WERI-Rb-1 (cell line): Measurements from ENCODE around the gene BACH2.

ENCODE experiments used
- DNase-seq: peaks from one replicate; pipeline ENCODE4 v3.0.0-alpha.2; 2020
- H3K27ac ChIP-seq: fragments of 250-450 bp; sonication (Bioruptor Pico); 2 replicates; pipeline ENCODE4 v1.5.1; 2020; ENCODE audit warnings: mild to moderate bottlenecking, moderate library complexity
- H3K27me3 ChIP-seq: fragments of 250-450 bp; sonication (Bioruptor Pico); 2 replicates; pipeline ENCODE4 v1.5.1; 2021; ENCODE audit warnings: mild to moderate bottlenecking, low read depth, moderate library complexity; ENCODE audit not compliant: insufficient read depth, severe bottlenecking
- H3K36me3 ChIP-seq: fragments of 250-450 bp; sonication (Bioruptor Pico); 2 replicates; pipeline ENCODE4 v1.5.1; 2020; ENCODE audit warnings: mild to moderate bottlenecking, moderate library complexity
- H3K4me3 ChIP-seq: 2 replicates; pipeline ENCODE4 v1.5.1; 2011; ENCODE audit warnings: low read depth, mild to moderate bottlenecking, control low read depth, low read length
- H3K9me3 ChIP-seq: fragments of 250-450 bp; sonication (Bioruptor Pico); 2 replicates; pipeline ENCODE4 v1.5.1; 2021; ENCODE audit warnings: mild to moderate bottlenecking, moderate library complexity; ENCODE audit not compliant: severe bottlenecking
- CTCF ChIP-seq: IDR thresholded peaks from 2 replicates; pipeline ENCODE4 v1.5.1; 2011; ENCODE audit warnings: low read depth, mild to moderate bottlenecking, control low read depth, inconsistent platforms, low read length

The BACH2 gene

DNA sequence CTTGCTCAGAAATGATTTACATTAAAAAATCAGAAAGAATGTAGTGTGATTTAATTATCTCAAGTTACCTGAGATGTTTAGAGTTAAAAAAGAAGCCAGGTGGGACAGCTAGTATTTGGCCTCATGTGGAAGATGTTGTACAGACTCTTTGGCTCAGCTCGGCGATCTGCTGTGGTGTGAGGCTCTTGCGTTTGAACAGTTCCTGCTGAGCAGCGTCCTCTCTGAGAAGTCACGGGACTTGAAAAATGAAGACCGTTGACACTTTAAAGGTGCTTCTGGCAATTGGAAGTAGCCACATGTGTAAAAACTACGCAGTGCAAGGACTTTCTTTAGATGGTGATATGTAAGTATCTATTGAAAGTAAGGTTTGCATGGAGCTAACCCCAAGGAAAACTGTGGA lies 169.0 kb downstream of the BACH2 start:
- H3K27me3 ChIP-seq, result no peaks in the 10 kb centered on the region
- no peaks in the 10 kb centered on the region for H3K36me3 ChIP-seq
- no peak for DNase-seq

DNA sequence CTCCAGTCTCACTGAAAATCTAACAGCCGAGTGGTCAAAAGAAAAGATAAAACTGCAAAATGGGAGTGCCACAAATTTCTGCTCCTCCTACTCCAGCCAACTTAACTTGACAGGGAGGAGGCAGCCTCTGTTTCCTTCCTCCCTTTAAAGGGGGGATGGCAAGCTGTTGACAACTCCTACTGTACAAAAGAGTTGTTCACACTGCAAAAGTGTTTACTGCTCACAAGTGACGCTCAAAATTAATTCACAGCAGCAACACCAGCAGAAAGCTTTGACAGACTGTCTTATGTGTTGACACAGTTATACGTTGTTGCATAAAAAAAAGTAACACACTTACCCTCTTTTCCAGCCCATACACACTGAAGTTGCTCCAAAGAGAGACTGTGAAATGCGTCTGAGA lies 169.8 kb downstream of the BACH2 start:
- Histone ChIP-seq H3K36me3 (no peaks in the 10 kb centered on the region), H3K27ac (no peak overlapping the region), H3K9me3 (no peaks in the 10 kb centered on the region), H3K27me3 (no peaks in the 10 kb centered on the region), H3K4me3 (no peak overlapping the region)
- TF ChIP-seq CTCF, result no peak
- DNase-seq, result no peak

More for the DNA sequence above, 169.0 kb downstream of the BACH2 start:
- no peak overlapping the region for H3K4me3 ChIP-seq
- no peak overlapping the region for H3K27ac ChIP-seq
- no peak for TF ChIP-seq CTCF
- no peaks in the 10 kb centered on the region for H3K9me3 ChIP-seq

DNA sequence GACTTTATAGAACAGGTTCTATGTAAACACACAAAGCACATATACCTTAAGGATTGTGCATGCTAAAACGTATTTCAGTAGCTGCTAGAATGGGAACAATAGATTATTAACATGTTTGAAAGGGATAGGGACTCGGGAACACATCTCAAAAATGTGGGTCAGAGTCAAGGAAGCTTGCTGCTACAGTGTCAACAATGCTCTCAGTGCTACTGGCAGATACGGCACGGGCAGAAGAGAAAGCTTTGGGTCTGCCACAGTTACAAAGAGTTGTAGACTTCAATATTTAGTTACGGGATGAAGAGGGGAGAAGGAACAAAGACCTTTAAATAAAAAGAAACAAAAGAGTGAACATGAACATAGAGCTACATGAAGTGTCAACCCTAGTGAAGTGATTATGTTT lies 170.5 kb downstream of the BACH2 start:
- TF ChIP-seq CTCF, result no peak
- Histone ChIP-seq H3K9me3 (no peaks in the 10 kb centered on the region), H3K27ac (no peak overlapping the region), H3K36me3 (no peaks in the 10 kb centered on the region), H3K4me3 (no peak overlapping the region), H3K27me3 (no peaks in the 10 kb centered on the region)
- no peak for DNase-seq

DNA sequence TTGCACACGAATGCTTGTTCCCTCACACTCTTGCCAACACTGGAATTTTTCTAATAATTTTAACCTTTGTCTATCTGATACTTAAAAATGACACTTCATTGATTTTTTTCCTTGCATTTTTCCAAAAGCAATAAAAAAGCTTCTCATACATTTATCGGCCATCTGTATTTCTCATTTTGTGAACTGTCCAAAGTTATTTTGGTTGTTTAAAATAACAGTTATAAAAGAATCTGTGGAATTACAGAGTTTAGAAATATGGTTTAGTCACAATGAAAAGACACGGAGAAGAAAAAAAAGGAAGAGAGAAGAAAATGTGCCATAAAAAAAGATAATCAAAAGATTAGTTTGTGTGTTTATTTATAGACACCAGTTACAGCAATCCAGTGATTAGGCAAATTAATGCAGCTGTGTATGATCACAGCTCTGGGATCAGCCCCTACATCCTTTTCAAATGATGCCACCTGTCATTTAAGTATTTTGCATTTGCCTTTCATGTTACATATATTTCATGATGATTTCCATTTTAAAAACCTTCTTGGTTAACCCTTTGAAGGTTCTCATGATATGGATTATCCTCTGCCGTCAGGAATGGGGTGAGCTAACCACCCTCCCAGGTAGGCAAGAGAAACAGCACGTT lies 171.7 kb downstream of the BACH2 start:
- Histone ChIP-seq H3K27ac (no peak overlapping the region), H3K36me3 (no peaks in the 10 kb centered on the region), H3K4me3 (no peak overlapping the region), H3K27me3 (no peaks in the 10 kb centered on the region), H3K9me3 (no peaks in the 10 kb centered on the region)
- DNase-seq, result no peak
- TF ChIP-seq CTCF, result no peak

DNA sequence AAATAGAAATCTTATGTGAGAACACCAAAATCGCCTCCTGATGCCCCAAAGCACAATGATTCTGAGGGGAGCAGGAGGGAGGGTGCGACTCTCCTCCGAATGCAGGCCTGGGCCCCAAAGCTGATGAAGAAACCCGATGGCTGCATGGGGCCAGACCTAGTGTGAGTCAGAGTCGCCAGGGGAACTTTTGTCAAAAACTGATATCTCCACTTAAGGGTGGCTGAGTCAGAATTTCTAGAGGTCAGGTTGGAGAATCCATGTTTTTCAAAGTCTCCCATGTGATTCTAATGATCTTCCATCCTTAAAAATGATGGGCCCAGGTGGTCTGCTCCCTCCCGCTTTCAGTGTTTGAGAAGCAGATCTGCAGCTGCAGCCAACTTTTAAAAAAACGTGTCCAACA lies 172.8 kb downstream of the BACH2 start:
- H3K4me3 ChIP-seq, result no peak overlapping the region
- no peak overlapping the region for H3K27ac ChIP-seq
- no peak for DNase-seq
- H3K9me3 ChIP-seq, result no peaks in the 10 kb centered on the region
- H3K27me3 ChIP-seq, result no peaks in the 10 kb centered on the region
- no peak for TF ChIP-seq CTCF
- no peaks in the 10 kb centered on the region for H3K36me3 ChIP-seq

GRCh38 chr6:90121982-90122381 lies 174.7 kb downstream of the BACH2 start:
- Histone ChIP-seq H3K9me3 (no peaks in the 10 kb centered on the region), H3K4me3 (no peak overlapping the region), H3K27ac (no peak overlapping the region), H3K36me3 (no peaks in the 10 kb centered on the region), H3K27me3 (no peaks in the 10 kb centered on the region)
- no peak for DNase-seq
- no peak for TF ChIP-seq CTCF
